ENCODE results near the gene ABTB1. TPM values are rescaled to one million over a fixed set of nuclear protein-coding genes. Genes with fewer than 3 reads are reported as not detected.
A peak's percentile ranks its signal among the peaks of the same experiment; 100 is the strongest.

Gene ABTB1
- polyA plus RNA-seq, 1 of the 3 experiments (the other 2 are of a cell fraction) = 30.8 TPM

- no peaks in the 10 kb centered on the region for H3K9me2 ChIP-seq
- H3K36me3 ChIP-seq (replicated peaks in 1 of 2; ENCODE audit: control insufficient read depth in 1 of 2, insufficient read depth in 2 of 2, low read length in 1 of 2) = no peaks in the 10 kb centered on the region
- no peak overlapping the region for H3K4me2 ChIP-seq
- CTCF ChIA-PET = interaction anchor here (0.6 to 3.4 kb wide), 29 partner anchors 9 to 557 kb away, joined by 3 to 35 read pairs (median 6); partner anchors contain the start of genes ABTB1, MGLL and PODXL2
- no peak overlapping the region for H3K27ac ChIP-seq (ENCODE audit: low read depth in 2 of 2, low read length in 1 of 2)
- H3K9me3 ChIP-seq = no peaks in the 10 kb centered on the region
- DNase-seq = peak; percentile 79
- no peaks in the 10 kb centered on the region for H4K20me1 ChIP-seq (ENCODE audit: insufficient read depth)
- 63% methylated on average over 7 of the region's 13 CpGs for WGBS (ENCODE audit: low lambda C conversion rate)
- H3K4me3 ChIP-seq (ENCODE audit: low read depth in 2 of 2, low read length in 1 of 2) = no peak overlapping the region; a peak in 1 of 4 replicates
- H3K9ac ChIP-seq = no peak overlapping the region
- H3K27me3 ChIP-seq (ENCODE audit: insufficient read depth) = no peaks in the 10 kb centered on the region
- no peaks in the 10 kb centered on the region for H3K79me2 ChIP-seq (ENCODE audit: insufficient read depth)
- peaks cover 0 to 8% of the 10 kb centered on the region in 2 experiments; a peak in 2 of 4 replicates for H3K4me1 ChIP-seq (ENCODE audit: control insufficient read depth in 1 of 2, insufficient read depth in 2 of 2, low read depth in 1 of 2, low read length in 1 of 2)
- POLR2A ChIA-PET = no interaction called here
- H3F3A ChIP-seq (replicated peaks; ENCODE audit: insufficient read depth) = peaks cover 14% of the 10 kb centered on the region
- no peak overlapping the region for H2AFZ ChIP-seq (ENCODE audit: low read depth)
- TF ChIP-seq, protein P1, sequence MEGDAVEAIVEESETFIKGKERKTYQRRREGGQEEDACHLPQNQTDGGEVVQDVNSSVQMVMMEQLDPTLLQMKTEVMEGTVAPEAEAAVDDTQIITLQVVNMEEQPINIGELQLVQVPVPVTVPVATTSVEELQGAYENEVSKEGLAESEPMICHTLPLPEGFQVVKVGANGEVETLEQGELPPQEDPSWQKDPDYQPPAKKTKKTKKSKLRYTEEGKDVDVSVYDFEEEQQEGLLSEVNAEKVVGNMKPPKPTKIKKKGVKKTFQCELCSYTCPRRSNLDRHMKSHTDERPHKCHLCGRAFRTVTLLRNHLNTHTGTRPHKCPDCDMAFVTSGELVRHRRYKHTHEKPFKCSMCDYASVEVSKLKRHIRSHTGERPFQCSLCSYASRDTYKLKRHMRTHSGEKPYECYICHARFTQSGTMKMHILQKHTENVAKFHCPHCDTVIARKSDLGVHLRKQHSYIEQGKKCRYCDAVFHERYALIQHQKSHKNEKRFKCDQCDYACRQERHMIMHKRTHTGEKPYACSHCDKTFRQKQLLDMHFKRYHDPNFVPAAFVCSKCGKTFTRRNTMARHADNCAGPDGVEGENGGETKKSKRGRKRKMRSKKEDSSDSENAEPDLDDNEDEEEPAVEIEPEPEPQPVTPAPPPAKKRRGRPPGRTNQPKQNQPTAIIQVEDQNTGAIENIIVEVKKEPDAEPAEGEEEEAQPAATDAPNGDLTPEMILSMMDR (IDR thresholded peaks at IDR 0.05) = peak; percentile 89
- TF ChIP-seq RAD21 (IDR thresholded peaks at IDR 0.05; ENCODE audit: low read length) (peak; percentile 88), RXRA (IDR thresholded peaks at IDR 0.05; ENCODE audit: borderline replicate concordance, low read depth) (no peak), YY1 (IDR thresholded peaks at IDR 0.05; ENCODE audit: low read depth) (no peak), TAF1 (IDR thresholded peaks at IDR 0.05; ENCODE audit: borderline replicate concordance, low read depth, low read length) (no peak), PBX3 (IDR thresholded peaks at IDR 0.05) (no peak), GABPA (IDR thresholded peaks at IDR 0.05; ENCODE audit: low read depth) (no peak), ZBTB33 (IDR thresholded peaks at IDR 0.05; ENCODE audit: borderline replicate concordance, low read depth) (no peak), MAX (IDR thresholded peaks at IDR 0.05; ENCODE audit: low read depth) (peak; percentile 59), EP300 (IDR thresholded peaks at IDR 0.05; ENCODE audit: borderline replicate concordance in 1 of 2, low read depth in 1 of 2, low read length in 1 of 2) (no peak), CHD2 (IDR thresholded peaks at IDR 0.05; ENCODE audit: low read length, partially characterized antibody) (no peak), POLR2AphosphoS5 (IDR thresholded peaks at IDR 0.05; ENCODE audit: low read depth, low read length) (no peak), SIN3A (IDR thresholded peaks at IDR 0.05; ENCODE audit: borderline replicate concordance, low read depth, low read length) (no peak), FOSL2 (IDR thresholded peaks at IDR 0.05; ENCODE audit: borderline replicate concordance, low read depth) (no peak), FOXJ3 (CRISPR knock-in tag; IDR thresholded peaks at IDR 0.05) (no peak), RFX5 (IDR thresholded peaks at IDR 0.05; ENCODE audit: low read length) (no peak), MXI1 (IDR thresholded peaks at IDR 0.05; ENCODE audit: low read depth, low read length) (no peak), NFIC (IDR thresholded peaks at IDR 0.05; ENCODE audit: borderline replicate concordance) (no peak), JUND (IDR thresholded peaks at IDR 0.05) (no peak), TCF12 (IDR thresholded peaks at IDR 0.05) (no peak), ELF1 (IDR thresholded peaks at IDR 0.05) (no peak), TEAD4 (IDR thresholded peaks at IDR 0.05; ENCODE audit: borderline replicate concordance, insufficient read depth) (no peak), SMC3 (IDR thresholded peaks at IDR 0.05; ENCODE audit: low read depth, low read length) (peak; percentile 91)
- TF ChIP-seq, protein P2, sequence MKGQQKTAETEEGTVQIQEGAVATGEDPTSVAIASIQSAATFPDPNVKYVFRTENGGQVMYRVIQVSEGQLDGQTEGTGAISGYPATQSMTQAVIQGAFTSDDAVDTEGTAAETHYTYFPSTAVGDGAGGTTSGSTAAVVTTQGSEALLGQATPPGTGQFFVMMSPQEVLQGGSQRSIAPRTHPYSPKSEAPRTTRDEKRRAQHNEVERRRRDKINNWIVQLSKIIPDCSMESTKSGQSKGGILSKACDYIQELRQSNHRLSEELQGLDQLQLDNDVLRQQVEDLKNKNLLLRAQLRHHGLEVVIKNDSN (IDR thresholded peaks at IDR 0.05; ENCODE audit: borderline replicate concordance, low read depth) = no peak
- TF ChIP-seq, protein P3, sequence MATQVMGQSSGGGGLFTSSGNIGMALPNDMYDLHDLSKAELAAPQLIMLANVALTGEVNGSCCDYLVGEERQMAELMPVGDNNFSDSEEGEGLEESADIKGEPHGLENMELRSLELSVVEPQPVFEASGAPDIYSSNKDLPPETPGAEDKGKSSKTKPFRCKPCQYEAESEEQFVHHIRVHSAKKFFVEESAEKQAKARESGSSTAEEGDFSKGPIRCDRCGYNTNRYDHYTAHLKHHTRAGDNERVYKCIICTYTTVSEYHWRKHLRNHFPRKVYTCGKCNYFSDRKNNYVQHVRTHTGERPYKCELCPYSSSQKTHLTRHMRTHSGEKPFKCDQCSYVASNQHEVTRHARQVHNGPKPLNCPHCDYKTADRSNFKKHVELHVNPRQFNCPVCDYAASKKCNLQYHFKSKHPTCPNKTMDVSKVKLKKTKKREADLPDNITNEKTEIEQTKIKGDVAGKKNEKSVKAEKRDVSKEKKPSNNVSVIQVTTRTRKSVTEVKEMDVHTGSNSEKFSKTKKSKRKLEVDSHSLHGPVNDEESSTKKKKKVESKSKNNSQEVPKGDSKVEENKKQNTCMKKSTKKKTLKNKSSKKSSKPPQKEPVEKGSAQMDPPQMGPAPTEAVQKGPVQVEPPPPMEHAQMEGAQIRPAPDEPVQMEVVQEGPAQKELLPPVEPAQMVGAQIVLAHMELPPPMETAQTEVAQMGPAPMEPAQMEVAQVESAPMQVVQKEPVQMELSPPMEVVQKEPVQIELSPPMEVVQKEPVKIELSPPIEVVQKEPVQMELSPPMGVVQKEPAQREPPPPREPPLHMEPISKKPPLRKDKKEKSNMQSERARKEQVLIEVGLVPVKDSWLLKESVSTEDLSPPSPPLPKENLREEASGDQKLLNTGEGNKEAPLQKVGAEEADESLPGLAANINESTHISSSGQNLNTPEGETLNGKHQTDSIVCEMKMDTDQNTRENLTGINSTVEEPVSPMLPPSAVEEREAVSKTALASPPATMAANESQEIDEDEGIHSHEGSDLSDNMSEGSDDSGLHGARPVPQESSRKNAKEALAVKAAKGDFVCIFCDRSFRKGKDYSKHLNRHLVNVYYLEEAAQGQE (IDR thresholded peaks at IDR 0.05; ENCODE audit: low read depth, low read length) = no peak
Observed at GRCh38 chr3:127652246-127652995, 20.3 kb upstream of the ABTB1 start.
